ENCODE results near the gene PRR13.
"Not testable (repeated sequence)": the region's sequence is repeated elsewhere in the genome, so short reads cannot be mapped to it uniquely, and the experiment has no call there.

- not testable (repeated sequence) for TF ChIP-seq BHLHE40 (IDR thresholded peaks at IDR 0.05; ENCODE audit: borderline replicate concordance); LEF1 (IDR thresholded peaks at IDR 0.05; ENCODE audit: borderline replicate concordance); FOXM1 (IDR thresholded peaks at IDR 0.05; ENCODE audit: borderline replicate concordance); PKNOX1 (IDR thresholded peaks at IDR 0.05); FOXA1 (IDR thresholded peaks at IDR 0.05); HDGF (IDR thresholded peaks at IDR 0.05; ENCODE audit: borderline replicate concordance); ELF4 (IDR thresholded peaks at IDR 0.05); SUZ12 (IDR thresholded peaks at IDR 0.05)
These were observed 19.3 kb upstream of the PRR13 start for GRCh38 chr12:53422247-53422646.

All from HEK293T (cell line).